Measurements from ENCODE around the gene SREBF2. TPM values are rescaled to one million over a fixed set of nuclear protein-coding genes. Genes with fewer than 3 reads are reported as not detected.

SREBF2 gene
- total and polyA plus RNA-seq, 2 of the 13 experiments (the other 11 are each of a cell fraction or from before 2014, with no cell fraction given) = 53.8 to 72.6 TPM

DNA sequence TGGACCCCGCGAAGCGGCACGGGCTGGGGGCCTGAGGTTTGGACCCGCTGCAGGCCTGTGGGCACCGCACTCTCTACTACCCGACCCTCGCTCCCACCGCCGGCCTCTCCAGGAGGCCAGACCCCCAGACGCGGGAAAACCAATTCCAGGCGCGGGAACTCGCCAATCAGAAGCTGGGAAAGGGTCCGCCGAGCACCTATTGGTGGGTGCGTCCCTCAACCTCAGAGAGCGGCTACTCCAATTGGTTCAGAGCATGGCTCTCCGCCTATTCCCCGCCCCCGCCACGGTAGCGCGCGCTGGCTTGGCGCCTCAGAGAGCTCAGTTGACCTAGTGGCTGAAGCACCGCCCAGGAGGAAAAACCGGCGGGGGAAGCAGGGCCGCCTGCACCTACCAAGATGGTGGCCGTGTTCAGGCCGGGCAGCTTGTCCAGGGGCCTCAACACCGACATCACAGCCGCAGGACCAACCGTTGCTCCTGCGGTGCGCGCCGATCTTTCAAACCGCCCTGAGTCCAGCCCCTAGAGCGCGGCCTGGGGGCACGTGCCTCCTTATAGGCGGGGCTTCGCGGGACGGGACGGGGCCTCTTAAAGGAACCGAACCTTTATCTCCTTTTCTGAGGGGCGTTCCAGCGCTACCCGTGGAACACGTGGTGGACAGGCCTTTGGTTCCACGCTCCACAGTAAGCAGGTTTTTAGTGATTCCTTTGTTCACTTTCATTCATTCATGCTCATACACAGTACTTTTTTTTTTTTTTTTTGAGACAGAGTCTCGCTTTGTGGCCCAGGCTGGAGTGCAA lies 113.9 kb downstream of the SREBF2 start, which contains the start of gene CENPM (continued):
- TF ChIP-seq, protein P1, sequence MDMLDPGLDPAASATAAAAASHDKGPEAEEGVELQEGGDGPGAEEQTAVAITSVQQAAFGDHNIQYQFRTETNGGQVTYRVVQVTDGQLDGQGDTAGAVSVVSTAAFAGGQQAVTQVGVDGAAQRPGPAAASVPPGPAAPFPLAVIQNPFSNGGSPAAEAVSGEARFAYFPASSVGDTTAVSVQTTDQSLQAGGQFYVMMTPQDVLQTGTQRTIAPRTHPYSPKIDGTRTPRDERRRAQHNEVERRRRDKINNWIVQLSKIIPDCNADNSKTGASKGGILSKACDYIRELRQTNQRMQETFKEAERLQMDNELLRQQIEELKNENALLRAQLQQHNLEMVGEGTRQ (IDR thresholded peaks at IDR 0.05; ENCODE audit: low read depth, low read length) = peak; percentile 84
- TF ChIP-seq, protein P1 (CRISPR knock-in tag; IDR thresholded peaks at IDR 0.05; ENCODE audit: borderline replicate concordance) = peak; percentile 96; the same call in 1 of the 2 replicates
- TF ChIP-seq, protein P2, sequence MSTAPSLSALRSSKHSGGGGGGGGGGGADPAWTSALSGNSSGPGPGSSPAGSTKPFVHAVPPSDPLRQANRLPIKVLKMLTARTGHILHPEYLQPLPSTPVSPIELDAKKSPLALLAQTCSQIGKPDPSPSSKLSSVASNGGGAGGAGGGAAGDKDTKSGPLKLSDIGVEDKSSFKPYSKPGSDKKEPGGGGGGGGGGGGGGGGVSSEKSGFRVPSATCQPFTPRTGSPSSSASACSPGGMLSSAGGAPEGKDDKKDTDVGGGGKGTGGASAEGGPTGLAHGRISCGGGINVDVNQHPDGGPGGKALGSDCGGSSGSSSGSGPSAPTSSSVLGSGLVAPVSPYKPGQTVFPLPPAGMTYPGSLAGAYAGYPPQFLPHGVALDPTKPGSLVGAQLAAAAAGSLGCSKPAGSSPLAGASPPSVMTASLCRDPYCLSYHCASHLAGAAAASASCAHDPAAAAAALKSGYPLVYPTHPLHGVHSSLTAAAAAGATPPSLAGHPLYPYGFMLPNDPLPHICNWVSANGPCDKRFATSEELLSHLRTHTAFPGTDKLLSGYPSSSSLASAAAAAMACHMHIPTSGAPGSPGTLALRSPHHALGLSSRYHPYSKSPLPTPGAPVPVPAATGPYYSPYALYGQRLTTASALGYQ (CRISPR knock-in tag; IDR thresholded peaks at IDR 0.05) = 0 out of 2 replicates have a peak, but pooled peaks have one; percentile 60
- TF ChIP-seq ZNF841 (CRISPR knock-in tag; IDR thresholded peaks at IDR 0.05; ENCODE audit: borderline replicate concordance) = no peak
- TF ChIP-seq, protein P3, sequence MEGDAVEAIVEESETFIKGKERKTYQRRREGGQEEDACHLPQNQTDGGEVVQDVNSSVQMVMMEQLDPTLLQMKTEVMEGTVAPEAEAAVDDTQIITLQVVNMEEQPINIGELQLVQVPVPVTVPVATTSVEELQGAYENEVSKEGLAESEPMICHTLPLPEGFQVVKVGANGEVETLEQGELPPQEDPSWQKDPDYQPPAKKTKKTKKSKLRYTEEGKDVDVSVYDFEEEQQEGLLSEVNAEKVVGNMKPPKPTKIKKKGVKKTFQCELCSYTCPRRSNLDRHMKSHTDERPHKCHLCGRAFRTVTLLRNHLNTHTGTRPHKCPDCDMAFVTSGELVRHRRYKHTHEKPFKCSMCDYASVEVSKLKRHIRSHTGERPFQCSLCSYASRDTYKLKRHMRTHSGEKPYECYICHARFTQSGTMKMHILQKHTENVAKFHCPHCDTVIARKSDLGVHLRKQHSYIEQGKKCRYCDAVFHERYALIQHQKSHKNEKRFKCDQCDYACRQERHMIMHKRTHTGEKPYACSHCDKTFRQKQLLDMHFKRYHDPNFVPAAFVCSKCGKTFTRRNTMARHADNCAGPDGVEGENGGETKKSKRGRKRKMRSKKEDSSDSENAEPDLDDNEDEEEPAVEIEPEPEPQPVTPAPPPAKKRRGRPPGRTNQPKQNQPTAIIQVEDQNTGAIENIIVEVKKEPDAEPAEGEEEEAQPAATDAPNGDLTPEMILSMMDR (CRISPR knock-in tag; IDR thresholded peaks at IDR 0.05) = no peak; the same call in 1 of the 2 replicates
- TF ChIP-seq HOXA5 (CRISPR knock-in tag; IDR thresholded peaks at IDR 0.05) = peak; percentile 33; the same call in 1 of the 2 replicates
- peak; percentile 88 for TF ChIP-seq ZNF883 (CRISPR knock-in tag; IDR thresholded peaks at IDR 0.05; ENCODE audit: not compliant biosample characterization)
- no peak for TF ChIP-seq HNRNPUL1 (IDR thresholded peaks at IDR 0.05; ENCODE audit: low read depth, low read length)
- TF ChIP-seq ARID2 (CRISPR knock-in tag; IDR thresholded peaks at IDR 0.05; ENCODE audit: borderline replicate concordance) = peak; percentile 69; the same call in 1 of the 2 replicates
- TF ChIP-seq, protein P4, sequence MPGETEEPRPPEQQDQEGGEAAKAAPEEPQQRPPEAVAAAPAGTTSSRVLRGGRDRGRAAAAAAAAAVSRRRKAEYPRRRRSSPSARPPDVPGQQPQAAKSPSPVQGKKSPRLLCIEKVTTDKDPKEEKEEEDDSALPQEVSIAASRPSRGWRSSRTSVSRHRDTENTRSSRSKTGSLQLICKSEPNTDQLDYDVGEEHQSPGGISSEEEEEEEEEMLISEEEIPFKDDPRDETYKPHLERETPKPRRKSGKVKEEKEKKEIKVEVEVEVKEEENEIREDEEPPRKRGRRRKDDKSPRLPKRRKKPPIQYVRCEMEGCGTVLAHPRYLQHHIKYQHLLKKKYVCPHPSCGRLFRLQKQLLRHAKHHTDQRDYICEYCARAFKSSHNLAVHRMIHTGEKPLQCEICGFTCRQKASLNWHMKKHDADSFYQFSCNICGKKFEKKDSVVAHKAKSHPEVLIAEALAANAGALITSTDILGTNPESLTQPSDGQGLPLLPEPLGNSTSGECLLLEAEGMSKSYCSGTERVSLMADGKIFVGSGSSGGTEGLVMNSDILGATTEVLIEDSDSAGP (CRISPR knock-in tag; IDR thresholded peaks at IDR 0.05; ENCODE audit: borderline replicate concordance) = peak; percentile 100
- TF ChIP-seq MAFG (CRISPR knock-in tag; IDR thresholded peaks at IDR 0.05) = no peak
- TF ChIP-seq, protein P5, sequence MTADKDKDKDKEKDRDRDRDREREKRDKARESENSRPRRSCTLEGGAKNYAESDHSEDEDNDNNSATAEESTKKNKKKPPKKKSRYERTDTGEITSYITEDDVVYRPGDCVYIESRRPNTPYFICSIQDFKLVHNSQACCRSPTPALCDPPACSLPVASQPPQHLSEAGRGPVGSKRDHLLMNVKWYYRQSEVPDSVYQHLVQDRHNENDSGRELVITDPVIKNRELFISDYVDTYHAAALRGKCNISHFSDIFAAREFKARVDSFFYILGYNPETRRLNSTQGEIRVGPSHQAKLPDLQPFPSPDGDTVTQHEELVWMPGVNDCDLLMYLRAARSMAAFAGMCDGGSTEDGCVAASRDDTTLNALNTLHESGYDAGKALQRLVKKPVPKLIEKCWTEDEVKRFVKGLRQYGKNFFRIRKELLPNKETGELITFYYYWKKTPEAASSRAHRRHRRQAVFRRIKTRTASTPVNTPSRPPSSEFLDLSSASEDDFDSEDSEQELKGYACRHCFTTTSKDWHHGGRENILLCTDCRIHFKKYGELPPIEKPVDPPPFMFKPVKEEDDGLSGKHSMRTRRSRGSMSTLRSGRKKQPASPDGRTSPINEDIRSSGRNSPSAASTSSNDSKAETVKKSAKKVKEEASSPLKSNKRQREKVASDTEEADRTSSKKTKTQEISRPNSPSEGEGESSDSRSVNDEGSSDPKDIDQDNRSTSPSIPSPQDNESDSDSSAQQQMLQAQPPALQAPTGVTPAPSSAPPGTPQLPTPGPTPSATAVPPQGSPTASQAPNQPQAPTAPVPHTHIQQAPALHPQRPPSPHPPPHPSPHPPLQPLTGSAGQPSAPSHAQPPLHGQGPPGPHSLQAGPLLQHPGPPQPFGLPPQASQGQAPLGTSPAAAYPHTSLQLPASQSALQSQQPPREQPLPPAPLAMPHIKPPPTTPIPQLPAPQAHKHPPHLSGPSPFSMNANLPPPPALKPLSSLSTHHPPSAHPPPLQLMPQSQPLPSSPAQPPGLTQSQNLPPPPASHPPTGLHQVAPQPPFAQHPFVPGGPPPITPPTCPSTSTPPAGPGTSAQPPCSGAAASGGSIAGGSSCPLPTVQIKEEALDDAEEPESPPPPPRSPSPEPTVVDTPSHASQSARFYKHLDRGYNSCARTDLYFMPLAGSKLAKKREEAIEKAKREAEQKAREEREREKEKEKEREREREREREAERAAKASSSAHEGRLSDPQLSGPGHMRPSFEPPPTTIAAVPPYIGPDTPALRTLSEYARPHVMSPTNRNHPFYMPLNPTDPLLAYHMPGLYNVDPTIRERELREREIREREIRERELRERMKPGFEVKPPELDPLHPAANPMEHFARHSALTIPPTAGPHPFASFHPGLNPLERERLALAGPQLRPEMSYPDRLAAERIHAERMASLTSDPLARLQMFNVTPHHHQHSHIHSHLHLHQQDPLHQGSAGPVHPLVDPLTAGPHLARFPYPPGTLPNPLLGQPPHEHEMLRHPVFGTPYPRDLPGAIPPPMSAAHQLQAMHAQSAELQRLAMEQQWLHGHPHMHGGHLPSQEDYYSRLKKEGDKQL (CRISPR knock-in tag; IDR thresholded peaks at IDR 0.05; ENCODE audit: low read depth) = peak; percentile 20; the same call in 1 of the 2 replicates
- TF ChIP-seq SMARCC2 (IDR thresholded peaks at IDR 0.05) = no peak
- no peak; the same call in 1 of the 2 replicates for TF ChIP-seq ZBTB7B (CRISPR knock-in tag; IDR thresholded peaks at IDR 0.05)
- 0 out of 2 replicates have a peak, but pooled peaks have one; percentile 14 for TF ChIP-seq SIX4 (CRISPR knock-in tag; IDR thresholded peaks at IDR 0.05)

Data from HepG2 (cell line).